GM20000 (cell line): ENCODE measurements around the gene ENPP6.
"Not testable (repeated sequence)": the region's sequence is repeated elsewhere in the genome, so short reads cannot be mapped to it uniquely, and the experiment has no call there.

Source experiments
- DNase-seq: peaks from one replicate; pipeline ENCODE4 v3.0.0; 2012; ENCODE audit warnings: low spot score
- TF ChIP-seq, protein P1 (sequence below): IDR thresholded peaks from 2 replicates; pipeline ENCODE4 v1.5.1; 2012; ENCODE audit warnings: mild to moderate bottlenecking, control low read depth; ENCODE audit errors: extremely low read depth, missing control alignments

ENPP6 gene

DNA sequence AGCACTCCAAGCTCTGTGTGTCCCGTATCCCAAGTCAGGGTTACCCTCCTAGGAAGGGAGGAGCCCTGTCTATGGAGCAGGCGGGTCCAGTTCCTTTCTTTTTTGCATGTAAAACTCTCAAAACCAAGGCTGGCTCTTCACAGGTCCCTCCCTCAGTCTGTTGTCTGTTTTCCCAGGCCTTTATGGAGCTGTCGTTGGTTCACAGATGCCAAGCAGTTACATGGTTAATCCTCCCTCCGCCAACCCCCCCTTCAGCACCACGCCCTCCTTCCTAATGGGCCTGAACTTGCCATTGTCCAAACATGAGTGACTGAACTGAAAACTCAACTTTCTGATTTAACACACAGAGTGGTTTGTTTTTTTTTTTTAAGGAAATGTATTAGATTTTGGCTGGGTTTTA, 164.2 kb downstream of the ENPP6 start:
- DNase-seq: no peak
- TF ChIP-seq, protein P1, sequence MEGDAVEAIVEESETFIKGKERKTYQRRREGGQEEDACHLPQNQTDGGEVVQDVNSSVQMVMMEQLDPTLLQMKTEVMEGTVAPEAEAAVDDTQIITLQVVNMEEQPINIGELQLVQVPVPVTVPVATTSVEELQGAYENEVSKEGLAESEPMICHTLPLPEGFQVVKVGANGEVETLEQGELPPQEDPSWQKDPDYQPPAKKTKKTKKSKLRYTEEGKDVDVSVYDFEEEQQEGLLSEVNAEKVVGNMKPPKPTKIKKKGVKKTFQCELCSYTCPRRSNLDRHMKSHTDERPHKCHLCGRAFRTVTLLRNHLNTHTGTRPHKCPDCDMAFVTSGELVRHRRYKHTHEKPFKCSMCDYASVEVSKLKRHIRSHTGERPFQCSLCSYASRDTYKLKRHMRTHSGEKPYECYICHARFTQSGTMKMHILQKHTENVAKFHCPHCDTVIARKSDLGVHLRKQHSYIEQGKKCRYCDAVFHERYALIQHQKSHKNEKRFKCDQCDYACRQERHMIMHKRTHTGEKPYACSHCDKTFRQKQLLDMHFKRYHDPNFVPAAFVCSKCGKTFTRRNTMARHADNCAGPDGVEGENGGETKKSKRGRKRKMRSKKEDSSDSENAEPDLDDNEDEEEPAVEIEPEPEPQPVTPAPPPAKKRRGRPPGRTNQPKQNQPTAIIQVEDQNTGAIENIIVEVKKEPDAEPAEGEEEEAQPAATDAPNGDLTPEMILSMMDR: no peak

DNA sequence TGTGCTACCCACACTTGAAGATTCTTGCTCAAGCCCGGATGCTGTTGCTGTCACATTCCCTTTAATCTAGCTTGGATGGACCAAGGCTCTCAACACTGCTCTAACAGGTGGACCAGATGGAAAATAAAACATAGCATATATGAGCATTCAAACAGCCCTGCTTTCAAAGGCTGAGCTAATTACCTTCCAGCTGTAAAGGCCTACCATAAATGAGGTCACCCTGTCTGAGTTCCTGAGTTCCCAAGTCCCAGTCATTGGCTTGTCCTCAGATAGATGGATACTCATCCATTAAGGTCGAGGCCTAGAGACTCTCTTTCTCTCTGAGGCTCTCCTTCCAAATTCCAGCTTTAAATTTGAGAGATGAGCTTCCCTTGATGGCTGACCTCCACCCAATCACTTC, 165.1 kb downstream of the ENPP6 start:
- TF ChIP-seq, protein P1: no peak
- no peak for DNase-seq

DNA sequence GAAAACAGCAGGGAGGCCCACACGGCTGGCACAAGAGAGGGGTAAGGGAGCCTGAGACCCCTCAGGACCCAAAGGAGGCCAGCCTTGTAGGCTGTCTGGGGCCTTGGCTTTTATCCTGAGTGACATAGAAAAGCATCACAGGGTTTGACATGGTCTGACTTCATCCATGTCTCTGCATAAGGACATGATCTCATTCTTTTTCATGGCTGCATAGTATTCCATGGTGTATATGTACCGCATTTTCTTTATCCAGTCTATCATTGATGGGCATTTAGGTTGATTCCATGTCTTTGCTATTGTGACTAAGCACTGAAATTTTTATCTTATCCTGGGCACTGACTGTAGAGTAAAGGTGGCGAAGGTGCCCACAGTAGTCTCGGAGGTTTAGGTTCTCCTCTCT, 166.4 kb downstream of the ENPP6 start:
- DNase-seq: not testable (repeated sequence)

DNA sequence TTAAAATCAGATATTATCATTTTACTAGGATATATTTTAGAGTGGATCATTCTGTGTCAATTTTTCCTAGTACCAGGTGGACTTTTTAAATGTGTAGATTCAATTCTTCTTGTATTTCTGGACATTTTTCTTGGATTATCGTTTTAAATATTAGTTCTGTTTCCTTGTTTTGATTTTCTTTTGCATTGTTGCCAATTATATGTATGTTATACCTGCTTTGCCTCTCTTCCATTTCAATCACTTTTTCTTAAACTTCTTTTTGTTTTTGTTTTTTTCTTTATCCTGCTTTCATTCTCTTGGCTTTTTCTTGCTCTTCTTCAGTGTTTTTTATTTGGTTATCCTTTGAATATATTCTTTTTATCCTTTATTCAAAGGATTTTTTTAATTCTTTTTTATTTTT, 171.5 kb downstream of the ENPP6 start:
- TF ChIP-seq, protein P1: no peak

DNA sequence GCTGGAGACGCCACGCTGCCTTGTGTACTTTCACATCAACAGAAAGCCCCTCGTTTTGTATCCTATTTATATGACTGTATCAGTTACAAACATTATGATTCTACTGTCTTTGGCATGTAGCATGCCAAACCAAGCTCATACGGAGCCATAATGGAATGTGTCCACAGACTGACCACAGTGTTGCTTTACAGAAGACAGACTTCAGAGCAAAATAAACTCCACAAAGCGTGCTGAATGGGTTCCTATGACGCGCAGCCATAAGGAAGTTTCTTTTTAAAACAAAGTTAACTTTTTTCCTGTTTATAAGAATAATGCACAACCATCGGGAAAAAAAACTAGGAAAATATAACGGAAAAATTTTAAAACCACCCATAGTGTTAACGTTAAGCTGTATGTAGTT, 176.5 kb downstream of the ENPP6 start:
- no peak for DNase-seq
- TF ChIP-seq, protein P1: no peak

More for the DNA sequence above, 171.5 kb downstream of the ENPP6 start:
- DNase-seq: no peak

DNA sequence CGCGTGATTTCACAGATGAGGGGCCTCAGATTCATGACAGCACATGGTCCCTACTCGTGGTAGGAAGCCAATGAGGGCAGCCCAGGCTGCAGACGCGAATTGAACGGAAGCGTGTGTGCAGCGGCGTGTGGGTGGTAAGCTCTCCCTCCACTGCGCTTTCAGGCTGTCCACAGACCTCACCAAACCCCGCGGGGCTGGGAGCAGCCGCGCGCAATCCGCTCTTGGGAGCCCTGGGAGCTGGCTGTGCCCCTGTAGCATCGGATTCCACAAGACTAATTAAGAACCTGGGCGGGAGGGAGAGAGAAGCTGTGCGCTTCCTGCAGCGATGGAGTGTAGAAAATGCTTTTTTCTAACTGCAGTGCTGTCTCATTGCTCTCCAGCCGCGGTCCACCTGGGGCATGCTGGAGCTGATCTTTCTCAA, 177.7 kb downstream of the ENPP6 start:
- peak; percentile 25 for DNase-seq
- TF ChIP-seq, protein P1: no peak
